Activated CD4-positive, alpha-beta T cell treated with anti-CD3 and anti-CD28 coated beads for 36 hours (primary cell): ENCODE measurements around the gene POFUT2. TPM values are rescaled to one million over a fixed set of nuclear protein-coding genes. Genes with fewer than 3 reads are reported as not detected.

Source experiments
- ATAC-seq: fragments of 200-7000 bp; cut with Tn5 transposase; one replicate; pipeline ENCODE4 v1.10.0; 2021; ENCODE audit warnings: mild to moderate bottlenecking, moderate library complexity
- CTCF ChIA-PET: fragments of 350-600 bp; sonication (Branson Sonifier 250); formaldehyde crosslinking; loops from one replicate; lab custom pipeline; 2021; ENCODE audit warnings: antibody characterized with exemption; lab: Charles Lee
- POLR2A ChIA-PET: fragments of 350-600 bp; sonication (Branson Sonifier 250); formaldehyde crosslinking; loops from one replicate; lab custom pipeline; 2021; ENCODE audit warnings: antibody characterized with exemption, inconsistent platforms; lab: Charles Lee
- DNase-seq: peaks from one replicate; pipeline ENCODE4 v3.0.0-alpha.2; 2020
- H3K27ac Mint-ChIP-seq: one replicate; pipeline ENCODE4 v1.8.0; 2021; ENCODE audit warnings: mixed read lengths
- H3K27me3 Mint-ChIP-seq: one replicate; pipeline ENCODE4 v1.8.0; 2021; ENCODE audit warnings: mixed read lengths
- H3K36me3 Mint-ChIP-seq: one replicate; pipeline ENCODE4 v1.8.0; 2021; ENCODE audit warnings: low read depth, mixed read lengths
- H3K4me1 Mint-ChIP-seq: one replicate; pipeline ENCODE4 v1.8.0; 2021; ENCODE audit warnings: mixed read lengths
- H3K4me3 Mint-ChIP-seq: one replicate; pipeline ENCODE4 v1.8.0; 2021; ENCODE audit warnings: mild to moderate bottlenecking, moderate library complexity, mixed read lengths
- H3K9me3 Mint-ChIP-seq: one replicate; pipeline ENCODE4 v1.8.0; 2021; ENCODE audit warnings: low read depth, mixed read lengths
- intact Hi-C, 2 experiments: fragments of 100-400 bp; cut with DNase I in 1 of 2; cut with micrococcal nuclease in 1 of 2; formaldehyde crosslinking; loops; one replicate each; pipeline versions ENCODE4 v1.14.2 to v1.15.1; 2022 to 2024; cut with DNase I, micrococcal nuclease
- total RNA-seq, 2 experiments: library from RNA; stranded (reverse); gene quantifications; one replicate each; pipeline ENCODE4 v1.2.3, GENCODE V29; 2021

Gene POFUT2
- total RNA-seq, 2 experiments from 2014 or later, result 14.7 to 14.9 TPM

DNA sequence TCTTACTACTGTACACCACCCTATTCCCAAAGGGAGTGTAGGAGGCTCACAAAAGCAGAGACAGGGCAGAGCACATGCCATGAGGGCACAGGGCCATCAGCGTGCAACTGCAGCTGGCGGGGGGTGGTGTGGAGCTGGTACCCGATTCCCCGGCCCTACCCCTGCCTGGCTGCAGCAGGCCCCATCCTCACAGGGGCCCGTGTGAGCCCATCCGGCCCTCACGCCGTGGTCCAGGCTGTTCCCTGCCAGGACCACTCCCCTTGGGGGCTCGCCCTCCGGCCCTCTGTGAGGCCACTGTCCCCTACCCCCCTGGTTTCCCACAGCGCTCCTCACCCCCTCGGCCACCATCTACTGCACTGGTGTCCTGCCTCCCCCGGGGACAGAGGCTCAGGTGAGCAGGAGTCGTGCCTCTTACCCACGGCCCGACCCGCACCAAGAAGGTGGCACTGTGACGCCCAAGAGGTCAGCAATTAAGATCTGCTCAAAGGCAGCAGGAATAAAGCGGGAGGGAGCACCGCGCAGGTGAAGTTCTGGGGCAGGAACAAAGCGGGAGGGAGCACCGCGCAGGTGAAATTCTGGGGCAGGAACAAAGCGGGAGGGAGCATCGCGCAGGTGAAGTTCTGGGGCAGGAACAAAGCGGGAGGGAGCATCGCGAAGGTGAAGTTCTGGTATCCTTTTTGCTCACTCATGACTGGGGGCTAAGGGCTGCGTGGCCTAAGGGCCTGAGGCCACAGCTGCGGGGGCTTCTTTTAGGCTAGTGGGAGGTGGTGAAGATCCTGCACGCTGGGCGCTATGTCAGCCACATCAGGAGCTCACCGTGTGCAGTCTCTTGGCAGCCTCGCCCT lies 3.9 kb downstream of the POFUT2 start:
- DNase-seq (no peak), ATAC-seq (no peak)
- ChIA-PET POLR2A (no interaction called here), CTCF (interaction anchor here (0.9 kb wide), 1 partner anchor 142 kb away, joined by 3 read pairs; no protein-coding TSS in a partner anchor)
- intact Hi-C loops, result loop anchor here in 1 of 2 experiments (10.0 kb wide), 1 partner anchor 129 kb away; no protein-coding TSS in a partner anchor
- H3K4me3 Mint-ChIP-seq, result no peak overlapping the region
- H3K27ac Mint-ChIP-seq, result peak overlapping the region; percentile 51
- H3K27me3 Mint-ChIP-seq, result no peaks in the 10 kb centered on the region
- H3K9me3 Mint-ChIP-seq, result no peaks in the 10 kb centered on the region
- peaks cover 7% of the 10 kb centered on the region for H3K4me1 Mint-ChIP-seq
- H3K36me3 Mint-ChIP-seq, result peaks cover 38% of the 10 kb centered on the region

DNA sequence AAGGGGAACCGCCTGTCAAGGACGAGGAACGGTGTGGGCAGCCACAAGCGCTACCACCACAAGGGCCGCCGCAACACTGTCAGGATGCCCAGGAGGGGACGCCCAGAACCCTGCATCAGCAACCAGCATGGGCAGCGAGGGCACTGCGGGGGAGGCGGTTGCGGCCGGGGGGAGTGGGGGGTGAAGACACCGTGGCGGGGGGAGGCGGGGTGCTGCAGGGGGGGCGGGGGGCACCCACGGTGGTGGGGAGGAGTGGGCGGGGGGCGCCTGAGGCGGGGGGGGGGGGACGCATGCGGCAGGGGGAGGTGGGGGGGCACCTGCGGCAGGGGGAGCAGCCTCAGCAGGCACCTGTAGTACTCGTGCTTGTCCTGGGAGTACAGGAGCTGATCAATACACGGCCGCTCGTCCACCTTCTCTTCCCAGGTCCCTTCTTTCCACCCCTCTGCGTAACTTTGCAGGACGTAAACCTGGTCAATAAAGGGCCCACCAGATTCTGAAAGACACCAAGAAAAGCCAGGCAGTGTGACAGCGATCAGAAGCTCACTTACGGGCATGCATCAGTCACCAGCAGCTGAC lies 4.6 kb downstream of the POFUT2 start:
- no peak overlapping the region for H3K27ac Mint-ChIP-seq
- H3K4me3 Mint-ChIP-seq, result no peak overlapping the region
- intact Hi-C loops, result loop anchor here in 1 of 2 experiments (10.0 kb wide), 1 partner anchor 128 kb away; no protein-coding TSS in a partner anchor
- no peaks in the 10 kb centered on the region for H3K27me3 Mint-ChIP-seq
- H3K9me3 Mint-ChIP-seq, result no peaks in the 10 kb centered on the region
- ATAC-seq (no peak), DNase-seq (no peak)
- peaks cover 43% of the 10 kb centered on the region for H3K36me3 Mint-ChIP-seq
- POLR2A ChIA-PET, result no interaction called here
- peaks cover 7% of the 10 kb centered on the region for H3K4me1 Mint-ChIP-seq
- CTCF ChIA-PET, result no interaction called here

DNA sequence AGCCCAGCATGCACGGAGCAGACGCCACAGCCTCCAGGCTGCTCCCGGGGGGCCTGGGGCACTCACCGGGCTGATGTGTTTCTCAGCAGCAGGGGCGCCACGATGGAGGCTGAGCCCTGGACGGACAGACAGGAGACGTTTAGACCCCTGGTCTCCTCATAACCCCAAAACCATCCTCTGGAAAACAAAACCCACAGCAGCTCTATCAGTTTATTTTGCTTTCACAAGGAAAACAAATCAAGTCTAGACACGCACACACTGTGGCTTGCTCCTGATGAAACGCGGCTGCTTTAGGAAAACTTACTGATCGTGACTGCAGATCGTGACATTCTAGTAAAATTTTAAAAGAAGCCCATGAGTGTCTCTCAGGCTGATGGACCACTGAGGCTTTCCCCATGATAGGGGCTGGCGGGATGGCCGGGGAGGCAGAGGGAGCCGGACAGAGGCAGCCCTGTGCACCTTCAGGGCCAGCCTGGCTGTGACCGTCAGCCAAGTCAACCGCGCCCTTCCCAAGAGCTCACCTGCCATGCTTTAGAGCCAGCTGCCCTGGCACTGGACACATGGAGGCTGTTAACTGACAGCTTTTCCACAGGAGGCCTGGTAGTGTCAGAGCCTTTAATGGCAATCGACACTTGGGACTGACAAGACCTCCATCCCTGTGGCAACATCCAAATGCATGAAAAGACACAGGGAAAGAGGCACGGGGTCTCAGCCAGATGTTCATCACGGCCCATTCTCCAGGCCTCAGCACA lies 5.2 kb downstream of the POFUT2 start:
- intact Hi-C loops, result loop anchor here in 1 of 2 experiments (10.0 kb wide), 1 partner anchor 128 kb away; no protein-coding TSS in a partner anchor
- CTCF ChIA-PET, result interaction anchor here (0.7 kb wide), 1 partner anchor 131 kb away, joined by 5 read pairs; no protein-coding TSS in a partner anchor
- no peak overlapping the region for H3K4me3 Mint-ChIP-seq
- peaks cover 43% of the 10 kb centered on the region for H3K36me3 Mint-ChIP-seq
- H3K9me3 Mint-ChIP-seq, result no peaks in the 10 kb centered on the region
- no peaks in the 10 kb centered on the region for H3K27me3 Mint-ChIP-seq
- ATAC-seq (no peak), DNase-seq (no peak)
- H3K4me1 Mint-ChIP-seq, result peaks cover 7% of the 10 kb centered on the region
- POLR2A ChIA-PET, result no interaction called here
- H3K27ac Mint-ChIP-seq, result no peak overlapping the region

DNA sequence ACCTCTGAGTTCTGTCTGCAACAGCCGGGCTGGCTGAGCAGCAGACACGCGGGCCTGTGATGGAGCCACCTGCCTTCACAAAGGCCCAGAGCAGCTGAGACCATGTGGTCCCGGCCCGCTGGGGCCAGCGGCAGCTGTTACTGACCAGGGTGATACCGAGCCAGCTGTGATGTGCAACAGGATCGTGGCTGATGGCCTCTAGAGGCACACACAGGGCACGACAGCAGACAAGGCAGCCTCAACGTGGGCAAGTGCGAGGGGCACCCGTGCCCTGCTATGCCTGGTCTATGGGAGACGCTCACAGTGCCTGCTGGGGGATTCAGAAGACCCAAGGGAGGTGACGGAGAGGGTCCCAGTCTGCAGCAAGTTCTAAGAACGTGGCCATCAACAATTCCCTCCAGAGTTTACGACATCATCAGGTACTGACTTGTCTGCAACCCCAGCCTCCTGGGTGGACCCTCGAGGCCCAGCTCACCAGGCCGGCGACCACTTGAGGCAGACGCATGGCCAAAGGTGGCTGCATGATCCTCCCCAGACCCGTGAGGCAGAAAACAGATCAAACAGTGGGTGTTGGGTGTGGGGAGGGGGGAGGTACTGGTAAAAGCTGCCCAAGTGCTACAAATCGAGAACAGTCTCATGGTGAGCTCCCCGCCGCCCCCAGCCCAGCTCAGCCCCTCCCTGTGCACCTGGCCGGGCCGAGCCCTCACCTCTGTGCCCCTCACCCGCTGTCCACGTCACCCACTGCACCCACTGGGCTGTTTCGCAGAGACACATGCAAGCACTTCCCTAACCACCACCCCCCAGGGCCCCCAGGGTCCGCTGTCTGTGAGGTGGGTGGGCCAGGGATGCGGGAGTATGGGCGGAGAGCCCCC lies 6.0 kb downstream of the POFUT2 start:
- ChIA-PET POLR2A (no interaction called here), CTCF (interaction anchor here (0.6 kb wide), 1 partner anchor 100 kb away, joined by 3 read pairs; no protein-coding TSS in a partner anchor)
- Mint-ChIP-seq H3K4me3 (no peak overlapping the region), H3K27ac (no peak overlapping the region), H3K27me3 (no peaks in the 10 kb centered on the region), H3K4me1 (peaks cover 6% of the 10 kb centered on the region), H3K9me3 (no peaks in the 10 kb centered on the region), H3K36me3 (peaks cover 43% of the 10 kb centered on the region)
- intact Hi-C loops, result loop anchor here in 1 of 2 experiments (10.0 kb wide), 1 partner anchor 127 kb away; no protein-coding TSS in a partner anchor
- ATAC-seq (no peak), DNase-seq (no peak)

DNA sequence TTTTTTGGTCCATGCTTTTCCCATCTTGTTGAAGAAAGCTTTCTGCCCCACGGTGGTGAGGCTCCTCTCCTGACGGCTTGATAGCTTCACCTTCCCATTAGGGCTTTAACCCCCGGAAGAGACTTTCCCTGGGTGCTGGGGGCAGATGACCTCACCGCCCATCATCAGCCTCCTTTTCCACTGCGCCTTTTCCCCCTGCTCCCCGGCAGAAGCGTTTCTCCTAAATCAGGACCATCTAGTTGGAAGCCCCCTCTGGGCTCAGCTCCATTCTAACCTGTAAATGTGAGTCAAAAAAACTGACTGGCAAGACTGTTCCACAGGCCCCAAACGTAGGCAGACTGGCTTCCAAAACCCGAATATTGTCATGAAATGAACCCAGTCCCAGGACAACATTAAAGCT lies 6.7 kb downstream of the POFUT2 start:
- intact Hi-C loops, result loop anchor here in 1 of 2 experiments (10.0 kb wide), 1 partner anchor 126 kb away; no protein-coding TSS in a partner anchor
- H3K27me3 Mint-ChIP-seq, result no peaks in the 10 kb centered on the region
- CTCF ChIA-PET, result interaction anchor here (0.6 kb wide), 1 partner anchor 99 kb away, joined by 3 read pairs; no protein-coding TSS in a partner anchor

DNA sequence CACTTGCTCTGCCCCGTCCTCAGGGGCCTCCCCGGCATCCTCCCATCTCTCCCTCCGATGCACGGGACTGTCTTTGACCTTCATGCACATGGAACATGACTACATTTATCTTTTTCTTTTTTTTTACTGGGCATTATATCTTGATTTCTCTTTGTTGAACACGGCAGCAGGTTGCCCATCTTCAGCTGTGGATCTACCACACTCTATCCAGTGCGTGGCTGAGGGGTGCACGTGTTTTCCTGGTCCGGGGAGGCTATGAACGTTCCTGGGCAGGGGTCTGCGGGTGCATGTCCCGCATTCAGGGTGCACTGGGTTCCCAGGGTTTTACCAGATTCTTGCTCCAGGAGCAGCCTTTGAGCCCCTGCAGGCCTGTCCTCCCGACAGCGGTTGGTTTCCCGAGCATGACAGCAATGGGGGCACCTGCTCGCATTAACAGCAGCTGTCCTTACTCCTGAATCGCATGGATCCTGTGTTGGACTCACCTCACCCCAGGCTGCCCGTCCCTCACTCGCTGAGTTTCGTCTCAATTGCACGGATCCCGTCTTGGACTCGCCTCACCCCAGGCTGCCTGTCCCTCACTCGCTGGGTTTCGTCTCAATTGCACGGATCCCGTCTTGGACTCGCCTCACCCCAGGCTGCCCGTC lies 7.4 kb downstream of the POFUT2 start:
- DNase-seq (no peak), ATAC-seq (no peak)
- intact Hi-C loops, result loop anchor here in 1 of 2 experiments (10.0 kb wide), 1 partner anchor 125 kb away; no protein-coding TSS in a partner anchor
- CTCF ChIA-PET, result no interaction called here
- no peak overlapping the region for H3K27ac Mint-ChIP-seq
- H3K9me3 Mint-ChIP-seq, result no peaks in the 10 kb centered on the region
- H3K36me3 Mint-ChIP-seq, result peaks cover 39% of the 10 kb centered on the region
- no peaks in the 10 kb centered on the region for H3K27me3 Mint-ChIP-seq
- no peak overlapping the region for H3K4me3 Mint-ChIP-seq
- peaks cover under 1% of the 10 kb centered on the region for H3K4me1 Mint-ChIP-seq
- POLR2A ChIA-PET, result no interaction called here

More for the DNA sequence above, 6.7 kb downstream of the POFUT2 start:
- POLR2A ChIA-PET, result no interaction called here
- Mint-ChIP-seq H3K9me3 (no peaks in the 10 kb centered on the region), H3K36me3 (peaks cover 43% of the 10 kb centered on the region), H3K4me1 (peaks cover 5% of the 10 kb centered on the region), H3K4me3 (no peak overlapping the region), H3K27ac (no peak overlapping the region)
- no peak for ATAC-seq
- no peak for DNase-seq

DNA sequence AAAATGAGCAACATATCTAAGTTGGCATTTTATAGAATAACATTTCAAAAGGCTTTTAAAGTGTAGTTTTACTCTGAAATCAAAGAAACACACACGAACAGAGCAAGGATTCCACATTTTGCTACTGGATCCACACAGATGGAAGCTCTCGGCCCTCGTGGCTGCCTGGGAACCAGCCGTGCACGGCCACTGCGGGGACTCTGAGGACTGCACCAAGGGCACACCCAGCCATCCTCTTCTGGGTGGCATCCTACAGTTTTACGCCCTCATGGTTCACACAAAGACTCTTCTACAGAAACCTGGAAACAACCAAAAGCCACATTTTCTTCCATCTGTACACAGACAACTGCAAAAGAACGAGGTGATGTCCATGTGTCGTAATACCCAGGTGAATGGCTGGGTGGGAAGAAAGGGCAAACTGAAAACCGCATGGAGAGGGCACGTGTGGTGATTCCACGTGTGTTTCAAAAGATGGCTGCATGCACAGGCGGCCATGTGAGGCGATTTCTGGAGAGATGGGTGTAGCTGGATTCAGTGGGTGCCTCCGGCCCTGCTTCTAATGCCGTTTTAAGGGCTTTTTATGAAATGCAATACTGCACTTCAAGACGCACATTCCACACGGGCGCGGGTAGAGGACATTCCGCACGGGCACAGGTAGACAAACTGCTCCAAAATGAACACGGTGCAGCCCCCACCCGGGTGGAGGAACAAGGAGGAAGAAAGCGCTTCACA lies 8.1 kb downstream of the POFUT2 start:
- H3K27ac Mint-ChIP-seq, result no peak overlapping the region
- no peaks in the 10 kb centered on the region for H3K9me3 Mint-ChIP-seq
- H3K27me3 Mint-ChIP-seq, result no peaks in the 10 kb centered on the region
- DNase-seq, result no peak
- no peak for ATAC-seq
- H3K36me3 Mint-ChIP-seq, result peaks cover 32% of the 10 kb centered on the region
- POLR2A ChIA-PET, result no interaction called here
- no peak overlapping the region for H3K4me3 Mint-ChIP-seq
- CTCF ChIA-PET, result no interaction called here
- H3K4me1 Mint-ChIP-seq, result no peaks in the 10 kb centered on the region
- intact Hi-C loops, result loop anchor here in 1 of 2 experiments (10.0 kb wide), 1 partner anchor 125 kb away; no protein-coding TSS in a partner anchor

DNA sequence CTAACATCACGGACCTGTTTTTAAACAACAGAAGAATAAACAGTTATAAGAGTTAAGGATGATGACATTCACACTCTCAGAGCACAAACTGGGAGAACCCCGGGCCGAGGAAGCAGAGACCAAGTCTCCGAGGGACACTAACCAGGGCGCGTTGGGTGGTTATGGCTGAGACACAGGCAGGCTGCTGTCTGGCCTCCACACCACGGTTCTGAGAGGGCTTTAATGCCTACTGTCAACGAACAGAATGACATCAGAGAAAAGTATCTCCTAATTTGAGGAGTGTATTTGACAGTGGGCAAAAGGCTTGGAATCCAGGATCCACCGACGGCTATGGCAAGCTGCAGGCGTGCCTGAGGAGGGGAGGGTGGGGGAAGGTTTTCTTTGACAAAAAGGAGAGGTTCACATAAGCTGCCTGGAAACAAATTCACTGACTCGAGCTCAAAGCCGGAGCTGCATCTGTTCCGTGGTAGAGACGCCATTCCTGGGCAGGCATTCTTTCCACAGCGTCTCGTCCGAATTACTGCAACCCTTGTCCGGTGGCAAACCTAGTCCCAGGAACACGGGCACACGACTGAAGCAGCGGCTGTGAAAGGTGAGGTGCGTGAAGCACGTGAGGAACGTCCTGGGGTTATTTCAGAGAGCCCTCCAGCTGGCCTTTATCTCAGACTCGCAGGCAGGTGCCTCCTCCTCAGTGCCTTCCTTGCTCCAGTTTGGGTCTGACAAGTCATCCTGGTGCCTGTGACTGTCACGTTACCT lies 9.4 kb downstream of the POFUT2 start:
- DNase-seq, result no peak
- POLR2A ChIA-PET, result no interaction called here
- ATAC-seq, result no peak

More for the DNA sequence above, 9.4 kb downstream of the POFUT2 start:
- Mint-ChIP-seq H3K27me3 (no peaks in the 10 kb centered on the region), H3K27ac (no peak overlapping the region), H3K4me3 (no peak overlapping the region), H3K36me3 (peaks cover 26% of the 10 kb centered on the region), H3K4me1 (no peaks in the 10 kb centered on the region), H3K9me3 (no peaks in the 10 kb centered on the region)
- intact Hi-C loops, result no loop called here
- CTCF ChIA-PET, result interaction anchor here (1.4 kb wide), 1 partner anchor 12 kb away, joined by 3 read pairs; no protein-coding TSS in a partner anchor
